ENCODE results near the gene SEC31A.
"Not testable (repeated sequence)": the region's sequence is repeated elsewhere in the genome, so short reads cannot be mapped to it uniquely, and the experiment has no call there.

DNA sequence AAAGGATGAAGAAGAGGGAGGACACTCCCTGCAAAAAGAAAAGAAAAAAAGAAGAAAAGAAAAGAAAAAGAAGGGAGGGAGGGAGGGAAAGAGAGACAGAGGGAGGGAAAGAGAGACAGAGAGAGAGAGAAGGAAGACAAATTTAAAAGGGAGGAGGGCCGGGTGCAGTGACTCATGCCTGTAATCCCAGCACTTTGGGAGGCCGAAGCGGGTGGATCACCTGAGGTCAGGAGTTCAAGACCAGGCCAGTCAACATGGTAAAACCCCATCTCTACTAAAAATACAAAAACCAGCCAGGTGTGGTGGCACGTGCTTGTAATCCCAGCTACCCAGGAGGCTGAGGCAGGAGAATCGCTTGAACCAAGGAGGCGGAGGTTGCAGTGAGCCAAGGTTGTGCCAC is 24.9 kb downstream of the SEC31A start:
- TF ChIP-seq, protein P1, sequence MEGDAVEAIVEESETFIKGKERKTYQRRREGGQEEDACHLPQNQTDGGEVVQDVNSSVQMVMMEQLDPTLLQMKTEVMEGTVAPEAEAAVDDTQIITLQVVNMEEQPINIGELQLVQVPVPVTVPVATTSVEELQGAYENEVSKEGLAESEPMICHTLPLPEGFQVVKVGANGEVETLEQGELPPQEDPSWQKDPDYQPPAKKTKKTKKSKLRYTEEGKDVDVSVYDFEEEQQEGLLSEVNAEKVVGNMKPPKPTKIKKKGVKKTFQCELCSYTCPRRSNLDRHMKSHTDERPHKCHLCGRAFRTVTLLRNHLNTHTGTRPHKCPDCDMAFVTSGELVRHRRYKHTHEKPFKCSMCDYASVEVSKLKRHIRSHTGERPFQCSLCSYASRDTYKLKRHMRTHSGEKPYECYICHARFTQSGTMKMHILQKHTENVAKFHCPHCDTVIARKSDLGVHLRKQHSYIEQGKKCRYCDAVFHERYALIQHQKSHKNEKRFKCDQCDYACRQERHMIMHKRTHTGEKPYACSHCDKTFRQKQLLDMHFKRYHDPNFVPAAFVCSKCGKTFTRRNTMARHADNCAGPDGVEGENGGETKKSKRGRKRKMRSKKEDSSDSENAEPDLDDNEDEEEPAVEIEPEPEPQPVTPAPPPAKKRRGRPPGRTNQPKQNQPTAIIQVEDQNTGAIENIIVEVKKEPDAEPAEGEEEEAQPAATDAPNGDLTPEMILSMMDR (IDR thresholded peaks at IDR 0.05) = not testable (repeated sequence)
- not testable (repeated sequence) for TF ChIP-seq POLR2A (IDR thresholded peaks at IDR 0.05)

All from adrenal gland (tissue), 5 donors.